HG02588 (cell line): ENCODE measurements around the gene WDPCP.
A peak's percentile ranks its signal among the peaks of the same experiment; 100 is the strongest.
"Not testable (repeated sequence)": the region's sequence is repeated elsewhere in the genome, so short reads cannot be mapped to it uniquely, and the experiment has no call there.

Experiments
- ATAC-seq: cut with Tn5 transposase; IDR thresholded peaks from one replicate; pipeline ENCODE4 v1.9.1; 2021; ENCODE audit warnings: mild to moderate bottlenecking, moderate library complexity; ENCODE audit not compliant: unreplicated experiment

The WDPCP gene

DNA sequence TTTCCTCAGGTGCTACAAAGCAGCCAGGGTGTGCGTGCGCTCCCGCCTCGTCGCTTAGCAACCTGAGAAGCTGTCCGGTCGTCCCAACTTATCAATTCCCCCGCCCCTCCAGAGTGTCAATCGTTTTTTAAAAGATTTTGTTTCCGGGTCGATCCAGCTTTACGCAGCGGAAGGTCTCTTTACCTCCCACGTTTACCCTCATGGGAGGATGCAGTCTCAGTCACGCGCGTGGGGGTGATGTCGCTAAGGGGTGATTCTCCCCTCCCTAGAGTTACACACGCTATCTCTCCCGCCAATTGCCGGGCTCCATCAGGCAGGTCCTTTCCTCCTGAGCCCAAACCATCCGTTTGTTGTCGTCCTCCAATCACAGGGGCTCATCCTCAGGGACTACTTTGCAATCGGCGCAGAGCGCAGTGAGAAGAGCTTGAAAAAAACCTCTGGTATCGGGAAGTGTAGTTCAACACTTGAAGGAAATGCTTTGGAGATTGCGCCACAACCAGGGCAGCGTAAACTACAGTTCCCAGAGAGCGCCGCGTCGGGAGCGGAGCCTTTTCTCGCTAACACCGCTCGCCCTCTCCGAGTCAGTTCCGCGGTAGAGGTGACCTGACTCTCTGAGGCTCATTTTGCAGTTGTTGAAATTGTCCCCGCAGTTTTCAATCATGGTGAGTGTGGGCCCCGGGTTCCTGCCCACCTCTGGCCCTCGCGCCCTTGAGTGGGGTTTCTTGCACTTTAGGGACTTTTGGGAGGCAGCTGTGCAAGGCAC lies at the start of gene WDPCP, which contains the start of gene MDH1:
TSS of gene WDPCP (minus strand) at position 93 of the 763 bp plus-strand sequence. CDS start 206 bp downstream, outside the sequence.
TSS of gene MDH1 (plus strand) at position 579 of the 763 bp plus-strand sequence. CDS start at position 660, 81 bp downstream.
- peak; percentile 83 for ATAC-seq

- no peak for ATAC-seq
These were observed 44.1 kb upstream of the WDPCP start for GRCh38 chr2:63632382-63632781.

GRCh38 chr2:63631501-63631900 lies 43.2 kb upstream of the WDPCP start:
- no peak for ATAC-seq

DNA sequence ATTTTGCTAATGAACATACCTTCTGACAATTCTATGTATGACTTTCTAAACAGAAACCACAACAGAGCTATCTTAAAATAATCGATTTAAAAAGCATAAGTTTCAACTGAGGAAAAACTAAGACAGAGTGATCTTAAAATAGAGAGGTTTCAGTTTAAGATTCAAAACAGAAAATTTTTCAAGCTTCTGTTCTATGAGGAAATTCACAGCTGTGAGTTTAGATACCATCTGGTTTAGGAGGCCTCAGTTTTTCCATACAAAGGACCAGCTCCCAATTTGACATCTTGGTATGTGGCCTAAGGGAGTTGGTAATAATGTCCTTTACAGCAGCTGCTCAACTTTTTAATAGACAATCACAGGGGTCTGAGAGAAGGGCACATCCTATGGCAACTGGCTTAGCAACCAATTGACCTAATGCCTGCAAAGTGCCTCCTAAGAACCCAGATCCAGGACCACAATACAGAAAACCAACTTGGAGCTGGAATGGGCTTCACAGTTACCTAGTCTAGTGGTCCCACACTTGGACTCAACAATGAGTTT lies 40.2 kb upstream of the WDPCP start:
- no peak for ATAC-seq

- ATAC-seq = no peak
These were observed 39.6 kb upstream of the WDPCP start for GRCh38 chr2:63627866-63628265.

DNA sequence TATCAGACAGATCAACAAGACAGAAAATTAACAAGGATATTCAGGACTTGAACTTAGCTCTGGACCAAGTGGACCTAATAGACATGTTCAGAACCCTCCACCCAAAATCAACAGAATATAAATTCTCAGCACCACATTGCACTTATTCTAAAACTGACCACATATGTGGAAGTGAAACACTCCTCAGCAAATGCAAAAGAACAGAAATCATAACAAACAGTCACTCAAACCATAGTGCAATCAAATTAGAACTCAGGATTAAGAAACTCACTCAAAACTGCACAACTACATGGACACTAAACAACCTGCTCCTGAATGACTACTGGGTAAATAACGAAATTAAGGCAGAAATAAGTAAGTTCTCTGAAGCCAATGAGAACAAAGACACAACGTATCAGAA lies 35.5 kb upstream of the WDPCP start:
- not testable (repeated sequence) for ATAC-seq

- ATAC-seq = no peak
These were observed 34.5 kb upstream of the WDPCP start for GRCh38 chr2:63622751-63623150.

- ATAC-seq = no peak
These were observed 31.1 kb upstream of the WDPCP start for GRCh38 chr2:63619328-63619727.

- no peak for ATAC-seq
These were observed 29.1 kb upstream of the WDPCP start for GRCh38 chr2:63617366-63617765.

DNA sequence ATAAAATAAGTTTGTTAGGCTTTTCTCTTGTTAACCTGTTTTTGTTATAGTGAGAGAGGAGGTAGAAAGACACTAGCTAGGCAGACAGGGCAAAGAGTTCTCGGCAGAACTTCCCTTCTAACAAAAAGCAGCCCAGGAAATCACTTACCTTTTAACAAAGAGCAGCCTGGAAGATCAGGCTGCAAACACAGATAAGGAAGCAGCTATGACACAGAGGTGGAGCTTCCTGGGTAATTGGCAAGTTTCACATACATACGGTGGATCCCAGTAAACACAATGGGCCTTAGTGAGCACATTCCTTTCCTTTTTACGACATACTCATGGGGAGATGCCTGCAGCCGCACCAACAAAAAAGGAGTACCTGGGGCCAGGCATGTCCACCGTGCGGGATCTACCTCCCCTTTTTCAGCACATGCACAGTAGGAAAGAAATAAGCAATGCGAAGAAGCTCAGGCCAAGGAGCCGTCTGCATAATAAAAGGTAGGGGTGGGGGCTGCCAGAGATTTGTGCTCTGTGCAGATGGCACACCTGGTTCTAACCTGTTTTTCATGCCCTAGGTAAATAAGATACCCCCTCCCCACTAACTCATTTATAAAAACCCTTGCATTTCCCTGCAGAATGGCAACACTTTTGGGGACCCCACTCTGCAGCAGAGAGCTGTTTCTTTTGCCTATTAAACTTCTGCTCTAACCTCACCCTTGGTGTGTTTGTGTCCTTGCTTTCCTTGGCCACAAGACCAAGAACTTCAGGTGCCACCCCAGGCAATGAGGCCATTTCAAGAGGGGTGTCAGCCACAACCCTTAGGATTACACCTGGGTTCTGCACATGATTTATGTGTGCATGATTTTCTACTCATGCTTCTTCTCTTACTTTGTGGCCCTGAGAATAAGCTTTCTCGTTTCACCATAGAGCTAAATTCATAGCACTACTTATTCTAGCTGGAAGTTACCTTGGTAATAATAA lies 27.0 kb upstream of the WDPCP start:
- ATAC-seq = no peak

- no peak for ATAC-seq
These were observed 26.2 kb upstream of the WDPCP start for GRCh38 chr2:63614448-63614968.

- no peak for ATAC-seq
These were observed 25.2 kb upstream of the WDPCP start for GRCh38 chr2:63613391-63613901.

- no peak for ATAC-seq
These were observed 22.2 kb upstream of the WDPCP start for GRCh38 chr2:63610525-63610924.

DNA sequence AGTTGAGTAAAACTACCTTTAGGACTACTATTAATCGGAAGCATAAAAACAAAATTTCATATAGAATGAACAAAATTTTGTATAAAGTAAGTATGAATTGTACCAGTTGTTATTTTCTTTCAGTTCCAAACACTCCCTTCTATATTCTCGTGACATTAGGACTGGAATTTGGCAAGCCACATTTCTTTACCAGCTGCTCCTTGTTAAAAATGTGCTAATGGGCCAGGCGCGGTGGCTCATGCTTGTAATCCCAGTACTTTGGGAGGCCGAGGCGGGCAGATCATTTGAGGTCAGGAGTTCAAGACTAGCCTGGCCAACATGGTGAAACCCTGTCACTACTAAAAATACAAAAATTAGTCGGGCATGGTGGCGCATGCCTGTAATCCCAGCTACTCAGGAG lies 20.6 kb upstream of the WDPCP start:
- not testable (repeated sequence) for ATAC-seq

DNA sequence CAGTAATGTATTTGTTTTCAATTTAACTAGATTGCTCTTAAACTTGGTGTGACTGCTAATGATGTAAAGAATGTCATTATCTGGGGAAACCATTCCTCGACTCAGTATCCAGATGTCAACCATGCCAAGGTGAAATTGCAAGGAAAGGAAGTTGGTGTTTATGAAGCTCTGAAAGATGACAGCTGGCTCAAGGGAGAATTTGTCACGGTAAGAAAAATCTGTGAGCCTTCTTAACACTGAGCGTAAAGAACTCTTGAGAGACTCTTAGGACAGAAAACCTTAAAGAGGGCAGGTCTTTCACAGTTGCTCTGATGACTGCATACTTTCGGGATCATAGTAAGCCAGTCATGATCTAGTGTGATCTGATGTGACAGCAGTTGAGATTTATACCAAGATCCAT lies 16.4 kb upstream of the WDPCP start:
- no peak for ATAC-seq

GRCh38 chr2:63600881-63601460 lies 12.7 kb upstream of the WDPCP start:
- ATAC-seq = no peak

DNA sequence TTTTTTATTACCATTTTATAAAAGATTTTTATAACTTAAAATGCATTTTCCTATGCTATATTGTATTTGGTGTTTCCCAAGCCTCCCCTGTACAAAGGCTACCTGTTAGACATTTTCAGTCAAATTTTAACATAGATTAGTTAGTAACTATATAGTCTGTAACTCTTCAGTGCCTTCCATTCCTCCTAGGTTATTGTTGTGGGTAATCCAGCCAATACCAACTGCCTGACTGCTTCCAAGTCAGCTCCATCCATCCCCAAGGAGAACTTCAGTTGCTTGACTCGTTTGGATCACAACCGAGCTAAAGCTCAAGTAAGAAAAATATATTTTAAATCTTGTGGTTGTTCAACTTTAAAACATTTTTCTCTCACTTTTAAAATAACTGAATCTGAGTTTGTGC lies 10.7 kb upstream of the WDPCP start:
- ATAC-seq = no peak

DNA sequence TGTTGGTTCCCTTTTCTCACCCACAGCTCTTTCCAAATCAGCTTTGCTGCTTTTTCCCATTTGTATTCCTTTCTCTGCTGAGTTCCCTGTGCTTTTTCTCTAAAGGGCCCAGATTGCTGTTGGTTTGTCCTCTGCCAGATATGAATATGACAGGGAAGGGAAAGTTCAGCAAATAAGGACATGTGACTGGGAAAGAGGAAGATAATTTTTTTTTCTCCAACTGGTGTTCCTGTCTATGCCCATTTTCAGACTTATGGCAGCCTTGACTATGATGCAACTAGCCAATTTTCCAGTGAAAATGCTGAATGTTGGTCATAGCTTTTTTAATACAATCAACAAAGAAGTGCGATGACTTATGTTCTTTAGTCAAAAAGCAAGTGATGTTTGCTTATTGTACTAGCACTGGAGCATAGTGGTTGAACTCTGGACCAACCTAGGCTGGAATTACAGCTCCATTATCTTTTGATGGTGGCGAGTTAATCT lies 8.2 kb upstream of the WDPCP start:
- ATAC-seq = no peak

- no peak for ATAC-seq
These were observed 6.4 kb upstream of the WDPCP start for GRCh38 chr2:63594660-63595059.

DNA sequence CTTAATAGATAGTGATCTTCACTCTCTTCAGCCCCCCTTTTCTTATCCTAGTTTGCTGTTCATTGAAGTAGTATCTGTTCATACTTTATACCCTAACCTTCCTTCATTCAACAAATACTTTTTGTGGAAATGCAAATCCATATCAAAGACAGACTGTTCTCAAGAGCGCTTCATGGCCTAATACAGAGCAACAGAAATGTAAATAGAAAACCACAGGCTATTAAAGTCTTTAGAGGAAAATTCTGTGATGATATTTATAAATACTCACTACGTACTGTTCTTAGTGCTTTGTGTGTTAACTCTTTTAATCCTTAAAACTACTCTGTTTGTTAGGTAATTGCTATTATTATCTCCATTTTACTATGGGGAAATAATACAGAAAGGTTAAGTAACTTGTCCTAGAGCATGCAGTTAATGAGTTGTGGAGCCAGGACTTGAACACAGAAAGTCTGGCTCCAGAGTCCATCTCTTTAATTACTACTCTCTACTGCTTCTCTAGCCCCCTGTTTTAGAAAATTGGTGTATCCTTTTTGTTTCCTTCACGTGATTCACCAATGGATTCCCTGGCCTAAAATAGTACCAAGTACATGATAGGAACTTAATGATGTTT lies 3.4 kb upstream of the WDPCP start:
- no peak for ATAC-seq
